GM12892 (cell line): ENCODE measurements around the gene TBCE.

Experiments used
- POLR2A ChIP-seq: IDR thresholded peaks from 2 replicates; pipeline ENCODE4 v1.6.1; 2011; ENCODE audit warnings: low read depth, low read length, control low read depth
- POLR2AphosphoS5 ChIP-seq: IDR thresholded peaks from 2 replicates; pipeline ENCODE4 v1.6.1; 2011; ENCODE audit warnings: low read depth, low read length, control low read depth
- TAF1 ChIP-seq: IDR thresholded peaks from 2 replicates; pipeline ENCODE4 v1.6.1; 2011; ENCODE audit warnings: low read depth, mild to moderate bottlenecking, control low read depth, low read length, borderline replicate concordance

DNA sequence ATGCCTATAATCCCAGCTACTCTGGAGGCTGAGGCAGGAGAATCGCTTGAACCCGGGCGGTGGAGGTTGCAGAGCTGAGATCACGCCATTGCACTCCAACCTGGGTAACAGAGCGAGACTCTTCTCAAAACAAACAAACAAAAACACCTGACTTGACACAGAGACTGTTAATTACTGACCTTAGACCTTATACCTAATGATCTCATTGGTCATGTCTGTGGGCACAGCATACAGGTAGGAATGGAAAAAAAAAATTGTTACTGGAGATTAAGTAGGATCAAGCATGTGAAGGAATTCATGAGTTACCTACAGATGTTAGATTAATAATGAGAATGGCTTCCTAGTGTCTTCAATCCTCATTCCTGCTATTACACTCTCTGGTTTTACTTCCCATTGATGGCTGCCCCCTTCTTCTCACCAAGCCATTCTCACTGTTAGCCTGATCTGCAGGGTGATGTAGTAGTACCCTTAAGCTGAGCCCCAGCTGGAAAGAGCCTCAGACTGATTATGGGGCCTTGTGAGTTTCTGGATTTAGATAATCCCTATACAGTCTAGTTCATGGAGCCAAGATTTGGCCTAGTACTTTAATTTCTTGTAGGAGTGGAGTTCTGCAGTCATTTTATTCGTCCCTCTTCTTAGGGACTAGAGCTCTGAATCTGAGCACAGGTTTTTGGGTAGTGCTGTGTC lies 8.8 kb downstream of the TBCE start:
- TF ChIP-seq POLR2A (no peak), POLR2AphosphoS5 (no peak), TAF1 (no peak)
